Panc1 (cell line): ENCODE results near the gene TNFRSF18.

Source experiments
- CTCF ChIP-seq: fragments of 450-650 bp; IDR thresholded peaks from 2 replicates; pipeline ENCODE4 v1.5.1; 2017; ENCODE audit warnings: mild to moderate bottlenecking
- POLR2AphosphoS5 ChIP-seq: IDR thresholded peaks from 2 replicates; pipeline ENCODE4 v1.6.1; 2012; ENCODE audit warnings: mild to moderate bottlenecking, low read depth, low read length, moderate library complexity
- TF ChIP-seq, protein P1 (sequence below), 2 experiments: IDR thresholded peaks; 2 replicates each; pipeline ENCODE4 v1.6.1; 2011 to 2012; ENCODE audit warnings: low read depth in 2 of 2, control low read depth in 1 of 2, low read length in 1 of 2, mild to moderate bottlenecking in 1 of 2, moderate library complexity in 1 of 2; ENCODE audit not compliant: insufficient read depth in 1 of 2

GRCh38 chr1:1206966-1207531, 657 bp upstream of the TNFRSF18 start:
- TF ChIP-seq CTCF: no peak
- no peak for TF ChIP-seq POLR2AphosphoS5
- TF ChIP-seq, protein P1, sequence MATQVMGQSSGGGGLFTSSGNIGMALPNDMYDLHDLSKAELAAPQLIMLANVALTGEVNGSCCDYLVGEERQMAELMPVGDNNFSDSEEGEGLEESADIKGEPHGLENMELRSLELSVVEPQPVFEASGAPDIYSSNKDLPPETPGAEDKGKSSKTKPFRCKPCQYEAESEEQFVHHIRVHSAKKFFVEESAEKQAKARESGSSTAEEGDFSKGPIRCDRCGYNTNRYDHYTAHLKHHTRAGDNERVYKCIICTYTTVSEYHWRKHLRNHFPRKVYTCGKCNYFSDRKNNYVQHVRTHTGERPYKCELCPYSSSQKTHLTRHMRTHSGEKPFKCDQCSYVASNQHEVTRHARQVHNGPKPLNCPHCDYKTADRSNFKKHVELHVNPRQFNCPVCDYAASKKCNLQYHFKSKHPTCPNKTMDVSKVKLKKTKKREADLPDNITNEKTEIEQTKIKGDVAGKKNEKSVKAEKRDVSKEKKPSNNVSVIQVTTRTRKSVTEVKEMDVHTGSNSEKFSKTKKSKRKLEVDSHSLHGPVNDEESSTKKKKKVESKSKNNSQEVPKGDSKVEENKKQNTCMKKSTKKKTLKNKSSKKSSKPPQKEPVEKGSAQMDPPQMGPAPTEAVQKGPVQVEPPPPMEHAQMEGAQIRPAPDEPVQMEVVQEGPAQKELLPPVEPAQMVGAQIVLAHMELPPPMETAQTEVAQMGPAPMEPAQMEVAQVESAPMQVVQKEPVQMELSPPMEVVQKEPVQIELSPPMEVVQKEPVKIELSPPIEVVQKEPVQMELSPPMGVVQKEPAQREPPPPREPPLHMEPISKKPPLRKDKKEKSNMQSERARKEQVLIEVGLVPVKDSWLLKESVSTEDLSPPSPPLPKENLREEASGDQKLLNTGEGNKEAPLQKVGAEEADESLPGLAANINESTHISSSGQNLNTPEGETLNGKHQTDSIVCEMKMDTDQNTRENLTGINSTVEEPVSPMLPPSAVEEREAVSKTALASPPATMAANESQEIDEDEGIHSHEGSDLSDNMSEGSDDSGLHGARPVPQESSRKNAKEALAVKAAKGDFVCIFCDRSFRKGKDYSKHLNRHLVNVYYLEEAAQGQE (IDR thresholded peaks at IDR 0.05; ENCODE audit: insufficient read depth in 1 of 2, low read depth in 2 of 2, low read length in 1 of 2): no peak
